H1 (cell line): Measurements from ENCODE around the gene PRKAR2B. TPM values are rescaled to one million over a fixed set of nuclear protein-coding genes. Genes with fewer than 3 reads are reported as not detected.

Experiments
- CTCF ChIA-PET: fragments of 300-600 bp; sonication (Branson Sonifier 250); formaldehyde crosslinking; loops from one replicate; lab custom pipeline; 2021; ENCODE audit not compliant: partially characterized antibody; lab: Charles Lee
- POLR2A ChIA-PET: fragments of 300-600 bp; sonication (Branson Sonifier 250); formaldehyde crosslinking; loops from one replicate; lab custom pipeline; 2021; ENCODE audit warnings: inconsistent platforms; ENCODE audit not compliant: partially characterized antibody; lab: Charles Lee
- DNase-seq, 2 experiments: peaks; one replicate each; pipeline versions ENCODE4 v3.0.0 to v3.0.0-alpha.2; 2010 to 2022; ENCODE audit warnings: low spot score in 2 of 2, low read depth in 1 of 2, mixed read lengths in 1 of 2
- FAIRE-seq: peaks from 2 replicates; lab custom pipeline; 2011; peaks lifted over from hg19 to GRCh38; lab: Jason Lieb, UNC
- H2AFZ ChIP-seq: 2 replicates; pipeline ENCODE4 v1.8.1; 2012; ENCODE audit warnings: low read length, inconsistent platforms
- H2AK5ac ChIP-seq: 2 replicates; pipeline ENCODE4 v1.6.1; 2013; ENCODE audit warnings: low read depth, low read length
- H2BK120ac ChIP-seq: replicated peaks from 2 replicates; pipeline ENCODE3; 2013; ENCODE audit warnings: low read depth, low read length, inconsistent platforms
- H2BK12ac ChIP-seq: 2 replicates; pipeline ENCODE4 v1.6.1; 2013; ENCODE audit warnings: low read depth, low read length
- H2BK15ac ChIP-seq: 2 replicates; pipeline ENCODE4 v1.6.1; 2013; ENCODE audit warnings: low read length
- H2BK20ac ChIP-seq: 2 replicates; pipeline ENCODE4 v1.6.1; 2013; ENCODE audit warnings: low read length
- H2BK5ac ChIP-seq: 2 replicates; pipeline ENCODE4 v1.6.1; 2013; ENCODE audit warnings: low read depth, low read length
- H3K14ac ChIP-seq: 2 replicates; pipeline ENCODE4 v1.6.1; 2013; ENCODE audit warnings: inconsistent platforms; ENCODE audit not compliant: insufficient read length
- H3K18ac ChIP-seq: 2 replicates; pipeline ENCODE4 v1.6.1; 2013; ENCODE audit warnings: low read length; ENCODE audit errors: extremely low read depth
- H3K23ac ChIP-seq: 2 replicates; pipeline ENCODE4 v1.6.1; 2013; ENCODE audit warnings: inconsistent platforms; ENCODE audit not compliant: insufficient read length
- H3K23me2 ChIP-seq: 2 replicates; pipeline ENCODE4 v1.6.1; 2013; ENCODE audit warnings: low read depth, low read length
- H3K27ac ChIP-seq: 2 replicates; pipeline ENCODE4 v1.6.1; 2011; ENCODE audit warnings: low read depth, low read length, inconsistent platforms
- H3K27me3 ChIP-seq, 4 experiments: replicated peaks in 1 of 4; 1 replicate in 1 of 4; 2 replicates in 3 of 4; pipeline versions ENCODE4 v1.6.1 to v1.8.1; 2011 to 2013; ENCODE audit warnings: low read length in 3 of 4, mild to moderate bottlenecking in 3 of 4, inconsistent platforms in 2 of 4, mixed read lengths in 2 of 4, moderate library complexity in 1 of 4; ENCODE audit not compliant: control insufficient read depth in 3 of 4, insufficient read depth in 3 of 4; ENCODE audit errors: extremely low read depth in 1 of 4
- H3K36me3 ChIP-seq, 4 experiments: 2 replicates each; pipeline versions ENCODE4 v1.6.1 to v1.8.1; 2011 to 2013; ENCODE audit warnings: mild to moderate bottlenecking in 4 of 4, low read length in 3 of 4, moderate library complexity in 2 of 4, control low read depth in 1 of 4, inconsistent platforms in 1 of 4; ENCODE audit not compliant: insufficient read depth in 4 of 4, control insufficient read depth in 2 of 4
- H3K4ac ChIP-seq: replicated peaks from 2 replicates; pipeline ENCODE3; 2013; ENCODE audit warnings: low read length, low read depth, mixed read lengths, inconsistent platforms; ENCODE audit not compliant: insufficient read length
- H3K4me1 ChIP-seq, 4 experiments: replicated peaks in 1 of 4; 1 replicate in 1 of 4; 2 replicates in 3 of 4; pipeline versions ENCODE4 v1.6.1 to v1.8.1; 2011 to 2013; ENCODE audit warnings: low read length in 3 of 4, inconsistent platforms in 2 of 4, mixed read lengths in 1 of 4; ENCODE audit not compliant: insufficient read depth in 4 of 4, control insufficient read depth in 3 of 4
- H3K4me2 ChIP-seq, 2 experiments: 2 replicates each; pipeline versions ENCODE4 v1.6.1 to v1.8.1; 2011 to 2013; ENCODE audit warnings: low read depth in 2 of 2, low read length in 2 of 2, control low read depth in 1 of 2, inconsistent platforms in 1 of 2, mild to moderate bottlenecking in 1 of 2; ENCODE audit not compliant: insufficient read depth in 1 of 2
- H3K4me3 ChIP-seq, 4 experiments: fragments of 200-600, 300-600 bp in 1 of 4; sonication (generic), shearing (Covaris generic), sonication (Bioruptor Twin) in 1 of 4; 2 replicates each; pipeline versions ENCODE4 v1.5.1 to v1.8.1; 2011 to 2016; ENCODE audit warnings: low read length in 4 of 4, low read depth in 3 of 4, control low read depth in 2 of 4, inconsistent platforms in 2 of 4, mild to moderate bottlenecking in 2 of 4, mixed read lengths in 1 of 4, moderate library complexity in 1 of 4; ENCODE audit not compliant: insufficient read depth in 2 of 4; ENCODE audit errors: extremely low read depth in 1 of 4
- H3K56ac ChIP-seq: replicated peaks from 2 replicates; pipeline ENCODE3; 2013; ENCODE audit warnings: low read depth, mild to moderate bottlenecking, mixed read lengths, low read length, inconsistent platforms; ENCODE audit not compliant: insufficient read length
- H3K79me1 ChIP-seq: 2 replicates; pipeline ENCODE4 v1.6.1; 2013; ENCODE audit warnings: low read depth, low read length, control low read depth
- H3K79me2 ChIP-seq, 2 experiments: 2 replicates each; pipeline versions ENCODE4 v1.6.1 to v1.8.1; 2012 to 2013; ENCODE audit warnings: low read length in 2 of 2, mild to moderate bottlenecking in 2 of 2, inconsistent platforms in 1 of 2; ENCODE audit not compliant: insufficient read depth in 2 of 2, control insufficient read depth in 1 of 2
- H3K9ac ChIP-seq, 4 experiments: replicated peaks in 1 of 4; 1 replicate in 1 of 4; 2 replicates in 3 of 4; pipeline versions ENCODE4 v1.6.1 to v1.8.1; 2011 to 2013; ENCODE audit warnings: low read depth in 3 of 4, low read length in 3 of 4, control low read depth in 2 of 4, mild to moderate bottlenecking in 2 of 4, moderate library complexity in 2 of 4, inconsistent platforms in 1 of 4; ENCODE audit errors: extremely low read depth in 1 of 4
- H3K9me3 ChIP-seq, 2 experiments: 2 replicates each; pipeline versions ENCODE4 v1.6.1 to v1.8.1; 2012 to 2013; ENCODE audit warnings: mild to moderate bottlenecking in 2 of 2, moderate library complexity in 2 of 2, control low read depth in 1 of 2, inconsistent platforms in 1 of 2, low read depth in 1 of 2, low read length in 1 of 2, mixed read lengths in 1 of 2; ENCODE audit not compliant: insufficient read depth in 2 of 2
- H4K20me1 ChIP-seq, 2 experiments: replicated peaks in 1 of 2; 2 replicates each; pipeline versions ENCODE3 to v1.8.1; 2011 to 2013; ENCODE audit warnings: inconsistent platforms in 2 of 2, low read length in 2 of 2, mild to moderate bottlenecking in 1 of 2; ENCODE audit not compliant: insufficient read depth in 2 of 2, control insufficient read depth in 1 of 2
- H4K5ac ChIP-seq: 2 replicates; pipeline ENCODE4 v1.6.1; 2013; ENCODE audit warnings: low read length, low read depth, mixed read lengths, inconsistent platforms; ENCODE audit not compliant: insufficient read length
- H4K8ac ChIP-seq: 2 replicates; pipeline ENCODE4 v1.8.0; 2013; ENCODE audit warnings: mild to moderate bottlenecking, moderate library complexity, low read length, inconsistent platforms; ENCODE audit not compliant: insufficient read depth; ENCODE audit errors: extremely low read depth
- H4K91ac ChIP-seq: replicated peaks from 2 replicates; pipeline ENCODE3; 2013; ENCODE audit warnings: low read length, mixed read lengths, inconsistent platforms; ENCODE audit not compliant: insufficient read length
- SAP30 ChIP-seq: fragments of 300-600 bp; sonication (generic); IDR thresholded peaks from 2 replicates; pipeline ENCODE4 v1.7.1; 2012; ENCODE audit warnings: low read length, moderate library complexity, mild to moderate bottlenecking, inconsistent platforms; ENCODE audit not compliant: insufficient read depth, insufficient replicate concordance
- SIX5 ChIP-seq: IDR thresholded peaks from 2 replicates; pipeline ENCODE4 v1.6.1; 2011; ENCODE audit warnings: mild to moderate bottlenecking, low read depth, low read length
- WGBS, 2 experiments: shearing (Covaris generic) in 1 of 2; methylation state at CpG; one replicate each; pipeline versions ENCODE4 v1.1.6 to v1.1.7; 2013 to 2015; ENCODE audit warnings: low lambda C conversion rate in 2 of 2, mixed read lengths in 2 of 2, inconsistent platforms in 1 of 2, low coverage in 1 of 2, missing lambda C conversion rate in 1 of 2; ENCODE audit not compliant: insufficient replicate concordance in 2 of 2, insufficient coverage in 1 of 2, insufficient read length in 1 of 2; ENCODE audit errors: extremely low coverage in 1 of 2, missing lambda C conversion rate in 1 of 2; 5-methylcytosine and 5-hydroxymethylcytosine counted together
- polyA plus RNA-seq, 7 experiments: library from polyadenylated mRNA; depleted of rRNA in 3 of 7; stranded (reverse) in 5 of 7; unstranded in 2 of 7; fragments of >200 nt in 5 of 7; fragments of 200-250 nt in 2 of 7; gene quantifications; 1 replicate in 5 of 7; 2 replicates in 1 of 7; 4 replicates in 1 of 7; pipeline versions ENCODE4 v1.2.1 to v1.2.3, GENCODE V29; 2011 to 2013; ENCODE audit warnings: missing spikeins in 2 of 7, mixed read lengths in 2 of 7
- total RNA-seq: library from RNA; stranded (reverse); fragmentation: NEBNext Ultra II Directional; extraction: Animal tissue kit (Norgen Biotek cat#: 25700); gene quantifications from 2 replicates; pipeline ENCODE4 v1.2.1, GENCODE V29; 2021

PRKAR2B gene
- total and polyA plus RNA-seq, 2 of the 8 experiments (the other 6 are each of a cell fraction or from before 2014, with no cell fraction given): 10.4 to 37.0 TPM

DNA sequence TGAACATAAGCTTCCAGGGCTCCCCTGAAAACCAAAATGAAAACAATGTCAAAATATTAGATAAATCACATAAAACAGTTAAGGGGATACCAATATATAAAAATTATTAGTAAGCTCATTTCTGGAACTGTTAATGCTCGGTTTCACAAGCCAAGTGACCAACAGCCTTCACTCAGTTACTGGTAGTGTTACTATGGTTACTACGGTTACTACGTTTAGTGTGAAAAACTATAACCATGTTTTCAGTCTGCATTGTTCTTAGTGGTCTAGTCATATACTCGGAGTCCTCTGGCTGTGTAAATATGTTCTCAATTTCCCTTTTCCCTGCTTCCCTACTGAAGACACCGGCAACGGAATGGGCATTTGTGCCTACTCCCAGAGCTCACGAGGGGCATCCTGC is 159.1 kb downstream of the PRKAR2B start:
- H3K36me3 ChIP-seq: peaks cover 3 to 35% (median 7%) of the 10 kb centered on the region in 4 experiments
- H3K4me3 ChIP-seq: no peak overlapping the region
- CTCF ChIA-PET: interaction anchor here (0.6 to 3.3 kb wide), 4 partner anchors 9 to 674 kb away, joined by 3 to 17 read pairs (median 6); no protein-coding TSS in a partner anchor

More for the DNA sequence above, 159.1 kb downstream of the PRKAR2B start:
- H3K18ac ChIP-seq: no peak overlapping the region
- no peak overlapping the region for H2AFZ ChIP-seq
- H4K8ac ChIP-seq: no peak overlapping the region
- H3K4me1 ChIP-seq: no peaks in the 10 kb centered on the region
- H3K79me2 ChIP-seq: no peaks in the 10 kb centered on the region
- 95% methylated on average over 7 of the region's 7 CpGs; no CpG with 5 or more reads in 1 of the 2 experiments for WGBS, 2 experiments
- peaks cover 0 to 6% of the 10 kb centered on the region in 2 experiments for H4K20me1 ChIP-seq
- no peak overlapping the region for H2BK120ac ChIP-seq
- no peaks in the 10 kb centered on the region for H3K79me1 ChIP-seq
- no peak overlapping the region for H3K4ac ChIP-seq
- no peak overlapping the region for H3K4me2 ChIP-seq
- H2BK15ac ChIP-seq: no peak overlapping the region
- no peak overlapping the region for H2BK20ac ChIP-seq
- no peak overlapping the region for H3K56ac ChIP-seq
- no peak overlapping the region for H2BK12ac ChIP-seq
- H3K27ac ChIP-seq: no peak overlapping the region
- FAIRE-seq: no peak
- H2BK5ac ChIP-seq: no peak overlapping the region
- H4K5ac ChIP-seq: no peak overlapping the region
- no peak overlapping the region for H2AK5ac ChIP-seq
- no peak overlapping the region for H3K23ac ChIP-seq
- H3K9ac ChIP-seq: no peak overlapping the region
- no peaks in the 10 kb centered on the region for H3K9me3 ChIP-seq
- no peak overlapping the region for H4K91ac ChIP-seq
- H3K23me2 ChIP-seq: no peaks in the 10 kb centered on the region
- POLR2A ChIA-PET: no interaction called here
- no peak for DNase-seq
- TF ChIP-seq SAP30 (no peak), SIX5 (no peak)
- no peaks in the 10 kb centered on the region for H3K27me3 ChIP-seq
- H3K14ac ChIP-seq: no peak overlapping the region
